ENCODE results near the gene KRT74. TPM values are rescaled to one million over a fixed set of nuclear protein-coding genes. Genes with fewer than 3 reads are reported as not detected.

KRT74 gene
- total and polyA plus RNA-seq, 9 of the 15 experiments (the other 6 are each of a cell fraction or from before 2014, with no cell fraction given), result not detected

GRCh38 chr12:52604859-52605258, 31.2 kb upstream of the KRT74 start:
- Histone ChIP-seq H3K27ac (ENCODE audit: extremely low read depth, low read depth, low read length) (no peak overlapping the region), H3K4me3 (no peak overlapping the region), H3K9me1 (ENCODE audit: control insufficient read depth, insufficient read depth, low read length) (no peaks in the 10 kb centered on the region), H3K4me1 (replicated peaks in 1 of 2; ENCODE audit: control insufficient read depth in 2 of 2, insufficient read depth in 2 of 2, low read length in 2 of 2) (peaks cover 6 to 13% of the 10 kb centered on the region in 2 experiments; a peak in 3 of 5 replicates), H2AFZ (ENCODE audit: low read depth, low read length) (peak overlapping the region; percentile 60; the same call in 1 of the 2 replicates), H3K36me3 (ENCODE audit: control insufficient read depth, insufficient read depth, low read length) (no peaks in the 10 kb centered on the region), H3K9me3 (replicated peaks; ENCODE audit: control insufficient read depth, insufficient read depth, low read depth, low read length) (no peaks in the 10 kb centered on the region), H3K27me3 (ENCODE audit: control insufficient read depth in 2 of 2, insufficient read depth in 2 of 2, low read length in 2 of 2) (peaks cover 0 to 23% of the 10 kb centered on the region in 2 experiments; a peak in 3 of 5 replicates), H3K4me2 (ENCODE audit: insufficient read depth, low read length) (peak overlapping the region; percentile 4; the same call in 1 of the 2 replicates), H4K20me1 (replicated peaks; ENCODE audit: control insufficient read depth, insufficient read depth, low read length) (no peaks in the 10 kb centered on the region), H3K9ac (ENCODE audit: insufficient read depth in 1 of 2, low read depth in 2 of 2, low read length in 2 of 2) (no peak overlapping the region), H3K79me2 (ENCODE audit: control insufficient read depth, insufficient read depth, low read length) (no peaks in the 10 kb centered on the region)
- intact Hi-C loops (cut with micrococcal nuclease), result no loop called here
- ChIA-PET CTCF (ENCODE audit: low intra/inter-chr PET ratio) (no interaction called here), POLR2A (no interaction called here)
- no peak for FAIRE-seq
- peak; percentile 78 for ATAC-seq
- in situ Hi-C loops (cut with MboI), result no loop called here
- peak; percentile 20 to 55 (median 48) for DNase-seq (ENCODE audit: extremely low read depth in 1 of 4, low spot score in 3 of 4)
- BruUV-seq (replicated peaks), result no TSS peak
- TF ChIP-seq TOE1 (IDR thresholded peaks at IDR 0.05; ENCODE audit: borderline replicate concordance), result peak; percentile 88
- no peak for TF ChIP-seq TOE1 (CRISPR knock-in tag; IDR thresholded peaks at IDR 0.05; ENCODE audit: borderline replicate concordance, low read depth)
- no peak for TF ChIP-seq FUS (optimal IDR thresholded peaks at IDR 0.05; ENCODE audit: low read depth, low read length)
- 0 out of 2 replicates have a peak, but pooled peaks have one; percentile 38 for TF ChIP-seq HDAC8 (tag; IDR thresholded peaks at IDR 0.05)
- TF ChIP-seq RAD51 (IDR thresholded peaks at IDR 0.05; ENCODE audit: borderline replicate concordance, low read depth), result peak; percentile 86
- TF ChIP-seq XRCC4 (IDR thresholded peaks at IDR 0.05; ENCODE audit: extremely low read depth, insufficient read depth, insufficient read length), result no peak
- TF ChIP-seq, protein P1, sequence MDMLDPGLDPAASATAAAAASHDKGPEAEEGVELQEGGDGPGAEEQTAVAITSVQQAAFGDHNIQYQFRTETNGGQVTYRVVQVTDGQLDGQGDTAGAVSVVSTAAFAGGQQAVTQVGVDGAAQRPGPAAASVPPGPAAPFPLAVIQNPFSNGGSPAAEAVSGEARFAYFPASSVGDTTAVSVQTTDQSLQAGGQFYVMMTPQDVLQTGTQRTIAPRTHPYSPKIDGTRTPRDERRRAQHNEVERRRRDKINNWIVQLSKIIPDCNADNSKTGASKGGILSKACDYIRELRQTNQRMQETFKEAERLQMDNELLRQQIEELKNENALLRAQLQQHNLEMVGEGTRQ (CRISPR knock-in tag; IDR thresholded peaks at IDR 0.05), result peak; percentile 87
- no peak for TF ChIP-seq BRCA1 (IDR thresholded peaks at IDR 0.05)
- no peak for TF ChIP-seq BRCA1 (CRISPR knock-in tag; IDR thresholded peaks at IDR 0.05)
- TF ChIP-seq, protein P2, sequence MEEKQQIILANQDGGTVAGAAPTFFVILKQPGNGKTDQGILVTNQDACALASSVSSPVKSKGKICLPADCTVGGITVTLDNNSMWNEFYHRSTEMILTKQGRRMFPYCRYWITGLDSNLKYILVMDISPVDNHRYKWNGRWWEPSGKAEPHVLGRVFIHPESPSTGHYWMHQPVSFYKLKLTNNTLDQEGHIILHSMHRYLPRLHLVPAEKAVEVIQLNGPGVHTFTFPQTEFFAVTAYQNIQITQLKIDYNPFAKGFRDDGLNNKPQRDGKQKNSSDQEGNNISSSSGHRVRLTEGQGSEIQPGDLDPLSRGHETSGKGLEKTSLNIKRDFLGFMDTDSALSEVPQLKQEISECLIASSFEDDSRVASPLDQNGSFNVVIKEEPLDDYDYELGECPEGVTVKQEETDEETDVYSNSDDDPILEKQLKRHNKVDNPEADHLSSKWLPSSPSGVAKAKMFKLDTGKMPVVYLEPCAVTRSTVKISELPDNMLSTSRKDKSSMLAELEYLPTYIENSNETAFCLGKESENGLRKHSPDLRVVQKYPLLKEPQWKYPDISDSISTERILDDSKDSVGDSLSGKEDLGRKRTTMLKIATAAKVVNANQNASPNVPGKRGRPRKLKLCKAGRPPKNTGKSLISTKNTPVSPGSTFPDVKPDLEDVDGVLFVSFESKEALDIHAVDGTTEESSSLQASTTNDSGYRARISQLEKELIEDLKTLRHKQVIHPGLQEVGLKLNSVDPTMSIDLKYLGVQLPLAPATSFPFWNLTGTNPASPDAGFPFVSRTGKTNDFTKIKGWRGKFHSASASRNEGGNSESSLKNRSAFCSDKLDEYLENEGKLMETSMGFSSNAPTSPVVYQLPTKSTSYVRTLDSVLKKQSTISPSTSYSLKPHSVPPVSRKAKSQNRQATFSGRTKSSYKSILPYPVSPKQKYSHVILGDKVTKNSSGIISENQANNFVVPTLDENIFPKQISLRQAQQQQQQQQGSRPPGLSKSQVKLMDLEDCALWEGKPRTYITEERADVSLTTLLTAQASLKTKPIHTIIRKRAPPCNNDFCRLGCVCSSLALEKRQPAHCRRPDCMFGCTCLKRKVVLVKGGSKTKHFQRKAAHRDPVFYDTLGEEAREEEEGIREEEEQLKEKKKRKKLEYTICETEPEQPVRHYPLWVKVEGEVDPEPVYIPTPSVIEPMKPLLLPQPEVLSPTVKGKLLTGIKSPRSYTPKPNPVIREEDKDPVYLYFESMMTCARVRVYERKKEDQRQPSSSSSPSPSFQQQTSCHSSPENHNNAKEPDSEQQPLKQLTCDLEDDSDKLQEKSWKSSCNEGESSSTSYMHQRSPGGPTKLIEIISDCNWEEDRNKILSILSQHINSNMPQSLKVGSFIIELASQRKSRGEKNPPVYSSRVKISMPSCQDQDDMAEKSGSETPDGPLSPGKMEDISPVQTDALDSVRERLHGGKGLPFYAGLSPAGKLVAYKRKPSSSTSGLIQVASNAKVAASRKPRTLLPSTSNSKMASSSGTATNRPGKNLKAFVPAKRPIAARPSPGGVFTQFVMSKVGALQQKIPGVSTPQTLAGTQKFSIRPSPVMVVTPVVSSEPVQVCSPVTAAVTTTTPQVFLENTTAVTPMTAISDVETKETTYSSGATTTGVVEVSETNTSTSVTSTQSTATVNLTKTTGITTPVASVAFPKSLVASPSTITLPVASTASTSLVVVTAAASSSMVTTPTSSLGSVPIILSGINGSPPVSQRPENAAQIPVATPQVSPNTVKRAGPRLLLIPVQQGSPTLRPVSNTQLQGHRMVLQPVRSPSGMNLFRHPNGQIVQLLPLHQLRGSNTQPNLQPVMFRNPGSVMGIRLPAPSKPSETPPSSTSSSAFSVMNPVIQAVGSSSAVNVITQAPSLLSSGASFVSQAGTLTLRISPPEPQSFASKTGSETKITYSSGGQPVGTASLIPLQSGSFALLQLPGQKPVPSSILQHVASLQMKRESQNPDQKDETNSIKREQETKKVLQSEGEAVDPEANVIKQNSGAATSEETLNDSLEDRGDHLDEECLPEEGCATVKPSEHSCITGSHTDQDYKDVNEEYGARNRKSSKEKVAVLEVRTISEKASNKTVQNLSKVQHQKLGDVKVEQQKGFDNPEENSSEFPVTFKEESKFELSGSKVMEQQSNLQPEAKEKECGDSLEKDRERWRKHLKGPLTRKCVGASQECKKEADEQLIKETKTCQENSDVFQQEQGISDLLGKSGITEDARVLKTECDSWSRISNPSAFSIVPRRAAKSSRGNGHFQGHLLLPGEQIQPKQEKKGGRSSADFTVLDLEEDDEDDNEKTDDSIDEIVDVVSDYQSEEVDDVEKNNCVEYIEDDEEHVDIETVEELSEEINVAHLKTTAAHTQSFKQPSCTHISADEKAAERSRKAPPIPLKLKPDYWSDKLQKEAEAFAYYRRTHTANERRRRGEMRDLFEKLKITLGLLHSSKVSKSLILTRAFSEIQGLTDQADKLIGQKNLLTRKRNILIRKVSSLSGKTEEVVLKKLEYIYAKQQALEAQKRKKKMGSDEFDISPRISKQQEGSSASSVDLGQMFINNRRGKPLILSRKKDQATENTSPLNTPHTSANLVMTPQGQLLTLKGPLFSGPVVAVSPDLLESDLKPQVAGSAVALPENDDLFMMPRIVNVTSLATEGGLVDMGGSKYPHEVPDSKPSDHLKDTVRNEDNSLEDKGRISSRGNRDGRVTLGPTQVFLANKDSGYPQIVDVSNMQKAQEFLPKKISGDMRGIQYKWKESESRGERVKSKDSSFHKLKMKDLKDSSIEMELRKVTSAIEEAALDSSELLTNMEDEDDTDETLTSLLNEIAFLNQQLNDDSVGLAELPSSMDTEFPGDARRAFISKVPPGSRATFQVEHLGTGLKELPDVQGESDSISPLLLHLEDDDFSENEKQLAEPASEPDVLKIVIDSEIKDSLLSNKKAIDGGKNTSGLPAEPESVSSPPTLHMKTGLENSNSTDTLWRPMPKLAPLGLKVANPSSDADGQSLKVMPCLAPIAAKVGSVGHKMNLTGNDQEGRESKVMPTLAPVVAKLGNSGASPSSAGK (IDR thresholded peaks at IDR 0.05), result peak; percentile 38; the same call in 1 of the 2 replicates
- TF ChIP-seq ZNF561 (CRISPR knock-in tag; conservative IDR thresholded peaks at IDR 0.05), result no peak
- TF ChIP-seq FOS (IDR thresholded peaks at IDR 0.05; ENCODE audit: extremely low read depth, insufficient read length), result peak; percentile 43
